HepG2 (cell line): ENCODE data around the gene FAM200B. TPM values are rescaled to one million over a fixed set of nuclear protein-coding genes. Genes with fewer than 3 reads are reported as not detected.

ENCODE experiments used
- ARID4A ChIP-seq: sonication (generic); formaldehyde crosslinking; IDR thresholded peaks from 2 replicates; pipeline ENCODE4 v1.5.0; 2020; ENCODE audit warnings: mild to moderate bottlenecking, missing genetic modification reagents, borderline replicate concordance
- CEBPZ ChIP-seq: IDR thresholded peaks from 2 replicates; pipeline ENCODE4 v1.6.1; 2012; ENCODE audit warnings: low read length, improper control_type of control experiment
- CHD4 ChIP-seq: fragments of 200-600 bp; sonication (generic); IDR thresholded peaks from 2 replicates; pipeline ENCODE4 v1.7.0; 2017; ENCODE audit warnings: mild to moderate bottlenecking, low read length, borderline replicate concordance
- ESRRA ChIP-seq: sonication (generic); formaldehyde crosslinking; IDR thresholded peaks from 2 replicates; pipeline ENCODE4 v1.5.1; 2020; ENCODE audit warnings: mild to moderate bottlenecking, low read depth, missing genetic modification reagents
- KDM5A ChIP-seq: fragments of 200-600 bp; sonication (generic); IDR thresholded peaks from 2 replicates; pipeline ENCODE4 v1.7.0; 2018; ENCODE audit warnings: antibody characterized with exemption, mild to moderate bottlenecking, low read length, borderline replicate concordance
- MAZ ChIP-seq, 2 experiments: sonication (generic) in 1 of 2; formaldehyde crosslinking in 1 of 2; IDR thresholded peaks; 2 replicates each; pipeline versions ENCODE4 v1.5.0 to v1.6.1; 2012 to 2020; ENCODE audit warnings: low read depth in 2 of 2, mild to moderate bottlenecking in 2 of 2, borderline replicate concordance in 1 of 2, improper control_type of control experiment in 1 of 2, low read length in 1 of 2, missing genetic modification reagents in 1 of 2, moderate library complexity in 1 of 2
- MZF1 ChIP-seq: sonication (generic); formaldehyde crosslinking; IDR thresholded peaks from 2 replicates; pipeline ENCODE4 v1.8.1; 2023; ENCODE audit warnings: mild to moderate bottlenecking, missing genetic modification reagents, borderline replicate concordance
- NFATC3 ChIP-seq: sonication (generic); formaldehyde crosslinking; IDR thresholded peaks from 2 replicates; pipeline ENCODE4 v1.5.1; 2020; ENCODE audit warnings: mild to moderate bottlenecking, missing genetic modification reagents
- NFIB ChIP-seq: sonication (generic); formaldehyde crosslinking; IDR thresholded peaks from 2 replicates; pipeline ENCODE4 v1.9.0; 2021; ENCODE audit warnings: missing genetic modification reagents, mild to moderate bottlenecking, borderline replicate concordance
- PAWR ChIP-seq: sonication (generic); formaldehyde crosslinking; IDR thresholded peaks from 2 replicates; pipeline ENCODE4 v1.4.0; 2020; ENCODE audit warnings: missing genetic modification reagents, mild to moderate bottlenecking, borderline replicate concordance
- PITX1 ChIP-seq: sonication (generic); formaldehyde crosslinking; IDR thresholded peaks from 2 replicates; pipeline ENCODE4 v1.5.1; 2020; ENCODE audit warnings: mild to moderate bottlenecking, missing genetic modification reagents
- STAG1 ChIP-seq: sonication (generic); formaldehyde crosslinking; IDR thresholded peaks from 2 replicates; pipeline ENCODE4 v1.4.0; 2020; ENCODE audit warnings: missing genetic modification reagents
- U2AF1 ChIP-seq: fragments of 200-400 bp; formaldehyde crosslinking; optimal IDR thresholded peaks from 2 replicates; pipeline ENCODE3; 2017; ENCODE audit warnings: mild to moderate bottlenecking, low read depth, low read length
- ZNF136 ChIP-seq: sonication (generic); formaldehyde crosslinking; IDR thresholded peaks from 2 replicates; pipeline ENCODE4 v1.8.1; 2022; ENCODE audit warnings: low read depth, mild to moderate bottlenecking, moderate library complexity, missing genetic modification reagents
- ZNF234 ChIP-seq: sonication (generic); formaldehyde crosslinking; conservative IDR thresholded peaks from 2 replicates; pipeline ENCODE4 v1.5.1; 2020; ENCODE audit warnings: mild to moderate bottlenecking, missing genetic modification reagents
- ZNF512B ChIP-seq: sonication (generic); formaldehyde crosslinking; IDR thresholded peaks from 2 replicates; pipeline ENCODE4 v1.5.1; 2020; ENCODE audit warnings: missing genetic modification reagents, mild to moderate bottlenecking, borderline replicate concordance
- polyA plus RNA-seq, 8 experiments: library from polyadenylated mRNA; depleted of rRNA in 3 of 8; stranded (reverse) in 7 of 8; unstranded in 1 of 8; fragments of >200 nt; fragmentation: Illumina TruSeq in 4 of 8; extraction: Trizol in 4 of 8; gene quantifications; 2 replicates each; pipeline versions ENCODE4 v1.2.1 to v1.2.3, GENCODE V29; 2011 to 2016; ENCODE audit warnings: low read depth in 4 of 8, missing spikeins in 1 of 8, mixed read lengths in 1 of 8; ENCODE audit not compliant: insufficient read depth in 1 of 8
- total RNA-seq, 5 experiments: library from RNA; depleted of rRNA; stranded (reverse); fragments of >200 nt; fragmentation: Illumina TruSeq; extraction: Trizol; gene quantifications; 2 replicates each; pipeline ENCODE4 v1.2.3, GENCODE V29; 2016; ENCODE audit warnings: low read depth in 1 of 5

Gene FAM200B
- total and polyA plus RNA-seq, 2 of the 13 experiments (the other 11 are each of a cell fraction or from before 2014, with no cell fraction given): 25.6 to 41.8 TPM

- no peak; the same call in 1 of the 2 replicates for TF ChIP-seq MZF1 (CRISPR knock-in tag)
- peak; percentile 77; the same call in 1 of the 2 replicates for TF ChIP-seq KDM5A
- peak; percentile 90; the same call in 1 of the 2 replicates for TF ChIP-seq ZNF234
- TF ChIP-seq STAG1 (CRISPR knock-in tag): 0 out of 2 replicates have a peak, but pooled peaks have one; percentile 12
- peak; percentile 99 for TF ChIP-seq ARID4A
- TF ChIP-seq ESRRA (CRISPR knock-in tag): peak; percentile 65; the same call in 1 of the 2 replicates
- TF ChIP-seq MAZ (IDR thresholded peaks at IDR 0.05; ENCODE audit: borderline replicate concordance, low read depth, low read length): no peak
- TF ChIP-seq MAZ (CRISPR knock-in tag; IDR thresholded peaks at IDR 0.05; ENCODE audit: low read depth): peak; percentile 54; the same call in 1 of the 2 replicates
- no peak for TF ChIP-seq CEBPZ
- TF ChIP-seq NFIB (CRISPR knock-in tag): no peak
- no peak for TF ChIP-seq CHD4
- TF ChIP-seq U2AF1: peak; percentile 63
- peak; percentile 59; the same call in 1 of the 2 replicates for TF ChIP-seq ZNF512B
- TF ChIP-seq PAWR (CRISPR knock-in tag): 0 out of 2 replicates have a peak, but pooled peaks have one; percentile 53
- TF ChIP-seq ZNF136: peak; percentile 66; the same call in 1 of the 2 replicates
- TF ChIP-seq NFATC3 (CRISPR knock-in tag): peak; percentile 70; the same call in 1 of the 2 replicates
- TF ChIP-seq PITX1 (CRISPR knock-in tag): peak; percentile 59; the same call in 1 of the 2 replicates
Measured at GRCh38 chr4:15681372-15682241, at the start of gene FAM200B (continued).
